DMS153 (cell line): ENCODE data around the gene KRT8.

ENCODE experiments used
- DNase-seq: peaks from one replicate; lab custom pipeline; 2025; lab: John Stamatoyannopoulos, UW

KRT8 gene

GRCh38 chr12:52847335-52848102 lies 57.4 kb downstream of the KRT8 start:
- DNase-seq, result no peak
